Myocyte (in vitro differentiated cells): ENCODE results near the gene ZCCHC14. TPM values are rescaled to one million over a fixed set of nuclear protein-coding genes. Genes with fewer than 3 reads are reported as not detected.

Experiments
- DNase-seq: peaks from one replicate; pipeline ENCODE4 v3.0.0-alpha.2; 2012; ENCODE audit warnings: low read depth
- polyA plus RNA-seq: library from polyadenylated mRNA; unstranded; fragments of >200 nt; gene quantifications from one replicate; pipeline ENCODE4 v1.2.1, GENCODE V29; 2012; ENCODE audit warnings: missing spikeins
- total RNA-seq: library from RNA; depleted of rRNA; stranded (reverse); fragments of >200 nt; gene quantifications from 2 replicates; pipeline ENCODE4 v1.2.3, GENCODE V29; 2014

The ZCCHC14 gene
- total RNA-seq, result 7.9 and 11.8 TPM in 2 replicates
- polyA plus RNA-seq, result 10.9 TPM

DNA sequence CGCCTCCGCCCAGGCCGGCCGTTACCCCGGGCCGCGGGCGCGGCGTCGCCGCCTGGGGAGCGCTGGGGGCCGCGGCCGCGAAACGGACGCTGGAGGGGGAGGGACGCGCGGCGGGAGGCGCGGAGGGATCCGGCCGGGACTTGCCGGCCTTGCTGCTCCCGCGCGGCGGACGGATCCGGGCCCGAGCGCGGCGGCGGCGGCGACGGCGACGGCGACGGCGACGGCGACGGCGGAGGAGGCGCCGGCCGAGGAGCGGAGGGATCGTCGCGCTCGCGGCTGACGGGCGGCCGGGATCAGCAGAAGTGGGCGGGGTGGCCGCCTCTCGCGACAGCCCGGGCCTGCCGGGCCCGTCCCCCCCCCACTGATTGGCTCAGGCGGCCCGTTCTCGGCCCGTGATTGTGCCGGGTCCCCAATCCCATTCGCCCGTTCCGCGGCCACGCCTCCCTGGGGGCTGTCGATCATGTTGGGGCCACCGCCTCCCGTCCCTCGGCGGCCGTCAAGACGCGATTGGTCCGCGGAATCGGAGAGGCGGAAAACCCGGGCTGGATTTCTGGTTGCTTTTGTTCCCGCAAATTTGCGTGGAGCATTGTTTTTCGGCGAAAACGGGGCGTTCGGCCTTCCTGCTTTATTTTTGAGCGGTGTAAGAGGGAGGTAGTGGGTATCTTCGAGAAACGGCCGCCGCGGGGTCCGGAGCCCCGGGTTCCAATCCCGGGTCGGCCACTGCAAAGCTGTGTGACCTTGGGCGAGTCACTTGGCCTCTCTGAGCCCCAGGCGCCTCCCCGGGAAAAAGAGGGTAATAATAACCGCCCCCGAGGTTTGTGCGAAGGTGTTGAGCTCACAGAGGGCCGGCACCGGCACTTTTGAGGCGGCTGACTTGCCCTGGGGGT, at the start of gene ZCCHC14:
Gene ZCCHC14, minus strand, starts transcription at position 304 of the 887 bp plus-strand sequence. CDS start 786 bp downstream, outside the sequence.
- DNase-seq, result peak; percentile 99

DNA sequence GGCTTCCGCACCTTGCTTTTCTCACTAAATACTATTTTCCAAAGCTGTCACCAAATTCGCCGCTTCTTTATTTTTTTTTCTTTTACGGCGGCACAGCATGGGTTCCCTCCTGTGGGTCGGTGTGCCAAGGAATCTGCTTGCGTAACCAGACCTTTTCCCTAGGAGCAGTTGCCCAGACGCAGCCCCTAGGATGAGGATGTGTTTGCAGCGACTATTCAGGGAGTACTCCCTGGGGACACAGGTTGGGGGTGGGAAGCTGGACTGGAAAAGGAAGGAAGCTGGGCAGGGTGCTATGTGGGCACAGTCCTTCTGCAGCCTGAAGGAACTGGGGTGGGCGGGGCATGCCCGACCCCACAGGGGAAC, 49.0 kb upstream of the ZCCHC14 start:
- DNase-seq, result peak; percentile 9

DNA sequence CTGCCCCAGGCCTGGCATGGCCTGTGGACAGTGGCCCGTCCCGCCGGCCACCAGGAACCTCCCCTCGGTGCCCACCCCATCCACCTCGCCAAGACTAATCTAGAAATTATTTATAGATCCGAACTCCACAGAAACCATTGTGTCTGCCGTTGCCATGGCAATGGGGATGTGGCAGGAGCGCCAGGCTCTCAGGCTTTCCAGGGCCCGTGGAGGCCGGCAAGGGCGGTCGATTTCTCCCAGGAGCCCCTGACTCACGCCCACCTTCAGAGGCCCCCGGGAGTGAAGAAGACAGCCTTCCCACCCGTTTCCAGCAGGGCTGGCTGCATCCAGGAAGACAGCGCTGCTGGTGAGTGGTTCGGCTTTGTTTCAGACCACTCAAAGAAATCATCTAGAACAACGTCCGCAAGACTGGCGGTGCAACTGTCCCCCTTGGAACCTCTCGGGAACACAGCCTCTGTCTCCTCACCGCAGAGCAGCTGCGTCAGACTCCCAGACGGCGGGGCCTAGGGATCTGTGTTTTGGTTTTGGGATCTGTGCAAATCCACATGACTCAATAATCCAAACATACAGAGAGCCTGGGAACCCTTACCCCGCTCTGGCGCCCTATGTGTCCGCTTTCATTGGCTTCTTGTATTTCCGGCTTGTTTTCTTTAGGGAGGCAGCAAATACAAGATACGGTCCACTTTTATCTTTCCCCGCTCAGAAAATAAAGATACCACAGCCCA, 48.5 kb upstream of the ZCCHC14 start:
- peak; percentile 94 for DNase-seq

DNA sequence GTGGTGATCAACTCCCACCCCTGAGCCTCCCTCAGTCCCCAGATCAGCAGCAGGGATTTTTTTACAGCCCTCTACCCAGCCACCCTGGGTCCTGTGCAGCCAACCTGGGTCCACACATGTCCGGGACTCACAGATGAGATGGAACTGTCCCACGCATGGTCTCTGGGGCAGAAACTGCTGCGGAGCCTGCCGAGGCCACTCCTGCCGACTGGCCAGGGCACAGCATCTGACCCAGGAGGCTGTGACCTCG, 48.0 kb upstream of the ZCCHC14 start:
- no peak for DNase-seq

DNA sequence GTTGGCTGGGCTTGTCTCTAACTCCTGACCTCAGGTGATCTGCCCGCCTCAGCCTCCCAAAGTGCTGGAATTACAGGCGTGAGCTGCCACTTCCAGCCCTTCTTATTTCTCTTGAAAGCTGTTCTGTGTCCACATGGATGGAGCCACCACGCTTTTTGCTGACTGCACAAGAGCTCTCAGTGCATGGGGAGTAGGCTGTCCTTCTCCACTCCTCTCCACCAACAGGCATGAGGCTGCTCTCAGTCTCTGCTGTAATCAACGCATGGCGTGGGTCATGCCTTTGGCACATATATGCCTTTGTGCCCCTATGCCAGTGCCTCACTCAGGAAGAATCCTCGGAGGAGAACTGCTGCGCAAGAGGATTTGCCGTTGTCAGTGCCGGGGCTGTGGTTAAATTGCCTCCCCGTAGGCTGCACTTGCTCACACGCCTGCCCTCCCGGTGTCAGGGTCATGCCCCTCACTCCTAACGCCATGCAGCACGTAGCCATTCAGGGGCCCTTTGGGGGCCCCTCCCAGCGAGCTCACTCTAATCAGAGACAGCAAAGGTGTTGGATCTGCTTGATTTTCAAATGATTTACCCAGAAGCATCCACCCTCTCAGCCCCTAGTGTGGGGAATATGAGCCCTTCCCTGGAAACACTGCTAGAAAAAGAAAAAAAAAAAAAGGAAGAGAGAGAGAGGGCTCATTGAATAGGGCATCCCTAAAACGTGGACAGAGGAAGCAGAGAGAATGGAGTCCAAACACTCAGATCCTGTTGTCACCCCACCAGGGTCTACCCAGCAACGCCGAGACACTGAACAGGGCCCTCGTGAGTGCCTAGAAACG, 47.5 kb upstream of the ZCCHC14 start:
- DNase-seq, result peak; percentile 22

DNA sequence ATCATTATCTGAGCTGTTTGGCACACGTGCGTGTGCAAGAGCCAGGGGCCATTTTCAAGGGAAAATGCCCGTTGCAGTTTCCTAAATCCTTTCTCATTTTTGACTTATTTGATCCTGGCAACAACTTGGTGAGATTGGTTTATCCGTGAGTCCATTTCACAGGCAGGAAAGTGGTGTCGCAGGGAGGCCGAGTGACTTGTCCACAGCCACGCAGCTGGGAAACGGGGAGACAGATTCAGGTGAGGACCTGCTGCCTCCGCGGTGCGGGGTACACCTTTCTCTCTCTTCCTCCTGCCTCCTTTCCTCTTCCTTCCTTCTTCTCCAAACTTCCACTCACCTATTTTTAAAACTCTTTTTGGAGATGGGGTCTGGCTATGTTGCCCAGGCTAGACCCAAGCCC, 46.3 kb upstream of the ZCCHC14 start:
- DNase-seq, result no peak

DNA sequence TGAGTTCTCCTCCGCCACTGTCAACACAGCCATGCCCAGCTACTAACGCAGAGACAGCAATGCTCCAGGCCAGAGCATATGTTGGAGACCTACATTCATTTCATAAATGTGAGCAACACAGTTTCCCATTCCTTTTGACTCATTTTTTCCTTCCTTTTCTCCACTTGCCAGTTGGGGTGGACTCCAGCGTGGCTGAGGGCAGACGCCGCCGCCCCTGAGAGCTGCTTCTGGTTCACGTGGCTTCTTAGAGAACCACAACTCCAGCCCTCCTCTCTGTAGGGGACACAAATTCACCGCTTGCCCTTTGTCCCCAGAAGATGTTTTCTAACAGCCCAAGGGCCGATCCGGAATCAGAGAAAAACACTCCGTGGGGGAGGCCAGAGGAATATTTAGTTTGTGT, 45.8 kb upstream of the ZCCHC14 start:
- no peak for DNase-seq

DNA sequence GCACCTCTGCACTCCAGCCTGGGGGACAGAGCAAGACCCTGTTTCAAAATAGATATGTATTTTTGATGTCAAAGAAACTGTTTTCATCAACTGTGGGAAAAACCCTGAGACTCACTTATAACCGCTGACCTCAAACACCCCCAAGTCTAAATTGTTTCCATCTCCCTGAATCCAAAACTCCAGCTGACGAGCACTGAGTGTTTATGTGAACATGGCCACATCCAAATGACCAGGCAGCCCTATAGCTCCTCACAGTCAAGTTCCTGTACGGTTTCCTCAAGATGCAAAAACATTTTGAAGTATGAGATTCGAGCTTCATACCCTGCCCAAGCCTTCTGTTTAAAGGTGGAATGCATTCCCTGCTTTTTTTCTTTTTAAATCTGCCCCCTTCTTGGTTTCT, 45.3 kb upstream of the ZCCHC14 start:
- DNase-seq, result no peak

DNA sequence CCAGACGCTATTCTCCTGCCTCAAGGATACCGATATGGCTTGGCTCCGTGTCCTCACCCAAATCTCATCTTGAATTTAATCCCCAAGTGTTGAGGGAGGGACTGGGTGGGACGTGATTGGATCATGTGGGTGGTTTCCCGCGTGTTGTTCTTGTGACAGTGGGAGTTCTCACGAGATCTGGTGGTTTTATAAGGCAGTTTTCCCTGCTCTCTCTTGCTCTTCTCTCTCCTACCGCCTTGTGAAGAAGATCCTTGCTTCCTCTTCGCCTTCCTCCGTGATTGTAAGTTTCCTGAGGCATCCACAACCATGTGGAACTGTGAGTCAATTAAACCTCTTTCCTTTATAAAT, 43.9 kb upstream of the ZCCHC14 start:
- no peak for DNase-seq

DNA sequence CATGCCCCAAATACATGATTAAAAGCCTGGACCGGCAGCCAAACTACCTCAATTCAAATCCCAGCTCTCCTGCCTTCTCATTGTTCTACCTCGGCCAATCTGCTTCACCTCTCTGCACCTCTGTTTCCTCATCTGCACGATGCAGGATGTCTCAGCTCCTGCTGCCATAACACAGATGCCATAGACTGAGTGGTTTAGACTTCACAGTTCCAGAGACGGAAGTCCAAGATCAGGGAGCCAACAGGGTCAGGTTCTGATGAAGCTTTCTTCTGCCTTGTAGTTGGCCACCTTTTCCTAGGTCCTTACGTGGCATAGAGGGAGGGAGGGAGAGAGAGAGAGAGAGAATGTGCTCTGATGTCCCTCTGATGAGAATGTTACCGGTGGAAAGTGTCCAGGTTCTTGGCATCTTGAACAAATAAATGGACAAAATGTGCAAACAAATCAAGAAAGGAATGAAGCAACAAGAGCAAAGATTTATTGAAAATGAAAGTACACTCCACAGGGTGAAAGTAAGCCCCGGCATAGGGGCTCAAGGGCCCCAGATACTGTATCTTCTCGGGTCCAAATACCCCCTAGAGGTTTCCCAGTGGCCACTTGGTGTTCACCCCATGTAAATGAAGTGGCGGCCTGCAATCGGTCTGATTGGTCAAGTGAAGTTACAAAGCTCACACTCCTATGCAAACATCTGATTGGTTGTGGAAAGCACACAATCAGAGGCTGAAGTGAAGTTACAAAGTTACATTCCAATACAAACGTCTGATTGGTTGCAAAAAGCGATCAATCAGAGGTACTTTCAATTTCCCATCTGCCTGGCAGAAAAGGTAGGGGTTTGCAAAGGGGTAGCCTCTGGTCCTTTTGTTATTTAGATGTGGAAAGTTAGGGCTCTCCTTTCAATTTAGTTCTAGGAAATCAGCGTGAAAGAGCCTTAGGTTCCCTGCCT, 43.3 kb upstream of the ZCCHC14 start:
- no peak for DNase-seq

DNA sequence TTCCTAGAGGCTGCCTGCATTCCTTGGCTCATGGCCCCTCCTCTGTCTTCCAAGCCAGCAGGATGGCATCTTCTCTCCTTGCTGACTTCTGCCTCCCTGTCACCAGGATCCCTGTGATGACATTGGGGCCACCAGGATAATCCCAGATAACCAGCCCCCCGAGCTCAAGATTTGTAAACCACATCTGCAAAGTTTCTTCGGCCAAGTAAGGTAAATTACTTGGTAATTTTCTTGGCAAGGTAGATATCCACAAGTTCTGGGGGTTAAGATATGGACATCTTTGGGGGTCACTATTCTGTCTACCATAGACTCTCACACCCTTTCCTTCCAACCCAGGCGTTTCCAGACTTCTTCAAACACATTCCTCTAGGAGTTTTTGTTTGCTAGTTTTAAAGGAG, 42.6 kb upstream of the ZCCHC14 start:
- no peak for DNase-seq

DNA sequence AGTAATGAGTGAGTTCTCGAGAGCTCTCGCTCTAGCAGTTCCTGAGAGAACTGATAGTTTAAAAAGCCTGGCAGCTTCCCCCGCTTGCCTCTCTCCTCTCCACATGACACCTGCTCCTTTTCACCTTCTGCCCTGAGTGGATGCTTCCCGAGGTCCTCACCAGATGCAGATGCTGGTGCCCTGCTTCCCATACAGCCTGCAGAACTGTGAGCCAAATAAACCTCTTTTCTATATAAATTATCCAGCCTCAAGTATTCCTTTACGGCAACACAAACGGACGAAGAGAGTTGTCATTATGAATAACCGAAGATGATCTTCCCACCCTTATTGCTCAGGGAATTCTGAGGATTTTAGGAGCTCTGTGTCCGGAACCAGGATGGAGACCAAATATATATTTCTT, 41.9 kb upstream of the ZCCHC14 start:
- DNase-seq, result no peak

DNA sequence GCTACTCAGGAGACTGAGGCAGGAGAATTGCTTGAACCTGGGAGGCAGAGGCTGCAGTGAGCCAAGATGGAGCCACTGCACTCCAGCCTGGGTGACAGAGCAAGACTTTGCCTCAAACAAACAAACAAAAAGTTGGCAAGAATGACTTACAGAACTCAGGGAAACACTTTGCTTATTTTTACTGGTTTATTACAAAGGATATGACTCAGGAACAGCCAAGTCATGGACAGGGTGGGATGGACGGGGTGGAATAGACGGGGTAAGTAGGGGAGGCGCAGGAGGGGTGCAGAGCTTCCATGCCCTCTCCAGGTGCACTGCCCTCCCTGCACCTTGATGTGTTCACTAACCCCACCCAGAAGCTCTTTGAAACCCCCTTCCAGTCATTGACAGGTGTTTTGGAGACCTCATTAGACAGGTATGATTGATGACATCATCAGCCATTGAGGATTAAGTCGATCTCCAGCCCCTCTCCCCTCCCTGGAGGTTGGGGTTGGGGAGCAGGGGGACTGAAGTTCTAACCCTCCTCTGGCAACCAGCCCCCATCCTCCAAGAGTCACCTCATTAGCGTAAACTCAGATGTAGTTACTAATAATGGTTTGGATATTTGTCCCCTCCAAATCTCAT, 41.3 kb upstream of the ZCCHC14 start:
- no peak for DNase-seq

DNA sequence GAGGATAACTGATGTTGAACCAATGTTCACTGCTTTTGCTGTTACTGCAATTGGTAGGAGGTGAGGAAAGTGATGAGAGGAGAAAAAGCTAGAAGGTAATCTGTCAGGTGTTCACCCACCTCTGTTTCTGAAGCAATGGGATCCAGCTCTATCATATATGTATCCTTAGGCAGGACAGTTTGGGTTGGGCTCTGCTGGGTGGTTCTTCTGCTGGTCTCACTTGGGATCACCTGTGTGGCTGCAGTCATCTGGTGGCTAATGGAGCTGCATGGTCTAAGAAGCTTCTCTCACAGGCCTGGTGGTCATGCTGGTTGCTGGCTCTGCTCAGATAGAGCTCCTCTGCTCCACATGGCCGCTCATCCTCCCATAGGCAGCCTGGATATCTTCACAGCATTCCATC, 40.2 kb upstream of the ZCCHC14 start:
- DNase-seq, result no peak

DNA sequence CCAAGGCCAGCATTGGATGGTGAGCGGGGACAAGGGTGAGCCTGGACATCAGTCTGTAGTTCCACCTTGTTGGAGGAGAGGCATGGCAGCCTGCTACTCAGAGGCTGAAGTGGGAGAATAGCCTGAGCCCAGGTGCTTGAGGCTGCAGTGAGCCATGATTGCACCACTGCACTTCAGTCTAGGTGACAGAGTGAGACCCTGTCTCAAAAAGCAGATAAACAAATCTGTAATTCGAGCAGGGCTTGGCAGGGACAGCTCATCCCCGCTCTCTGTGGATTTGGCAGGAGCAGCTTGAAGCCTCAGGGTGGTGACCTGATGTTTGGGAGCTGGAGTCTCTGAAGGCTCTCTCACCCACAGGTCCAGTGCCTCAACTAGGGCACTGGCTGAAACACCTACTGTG, 38.6 kb upstream of the ZCCHC14 start:
- DNase-seq, result no peak

DNA sequence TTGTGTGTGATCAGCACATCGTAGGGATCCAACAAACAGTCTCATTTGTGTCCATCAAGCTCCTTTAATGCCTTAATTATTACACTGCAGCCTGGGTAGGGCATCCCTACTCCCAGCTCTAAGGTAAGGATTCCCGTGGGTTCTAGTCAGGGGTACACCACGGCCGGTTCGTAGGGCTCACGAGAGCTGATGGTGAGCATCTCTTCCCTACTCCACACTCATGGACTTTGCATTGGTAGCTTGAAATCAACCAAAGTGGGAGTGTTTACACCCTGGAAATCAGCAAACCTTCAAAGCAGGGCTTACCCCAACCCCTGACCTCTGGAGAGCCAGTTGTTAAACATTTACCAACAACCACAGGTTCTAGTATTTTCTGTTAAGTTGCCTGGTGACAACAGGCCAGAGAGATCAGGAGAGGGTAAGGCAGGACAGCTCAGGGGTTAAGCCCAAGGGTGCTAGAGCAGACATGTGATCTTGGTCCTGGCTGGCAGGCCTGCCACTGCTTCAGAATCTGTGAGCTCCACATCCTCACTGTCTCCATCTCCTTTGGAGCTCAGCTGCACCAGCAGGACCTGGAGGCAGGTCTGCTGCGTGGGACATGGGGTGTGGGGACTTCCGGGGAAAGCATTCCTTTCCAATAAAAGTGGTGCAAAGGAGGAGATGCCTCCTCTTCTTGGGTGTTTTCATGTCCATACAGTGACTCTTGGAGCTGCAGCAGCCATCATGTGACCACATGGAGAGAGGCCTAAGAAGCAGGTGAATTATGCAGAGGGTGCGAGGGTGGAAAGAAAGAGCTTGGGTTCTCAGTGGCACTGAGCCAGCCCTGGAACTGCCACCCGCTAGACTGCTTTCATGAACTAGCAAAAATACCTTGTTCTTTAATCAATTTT, 36.1 kb upstream of the ZCCHC14 start:
- DNase-seq, result no peak

DNA sequence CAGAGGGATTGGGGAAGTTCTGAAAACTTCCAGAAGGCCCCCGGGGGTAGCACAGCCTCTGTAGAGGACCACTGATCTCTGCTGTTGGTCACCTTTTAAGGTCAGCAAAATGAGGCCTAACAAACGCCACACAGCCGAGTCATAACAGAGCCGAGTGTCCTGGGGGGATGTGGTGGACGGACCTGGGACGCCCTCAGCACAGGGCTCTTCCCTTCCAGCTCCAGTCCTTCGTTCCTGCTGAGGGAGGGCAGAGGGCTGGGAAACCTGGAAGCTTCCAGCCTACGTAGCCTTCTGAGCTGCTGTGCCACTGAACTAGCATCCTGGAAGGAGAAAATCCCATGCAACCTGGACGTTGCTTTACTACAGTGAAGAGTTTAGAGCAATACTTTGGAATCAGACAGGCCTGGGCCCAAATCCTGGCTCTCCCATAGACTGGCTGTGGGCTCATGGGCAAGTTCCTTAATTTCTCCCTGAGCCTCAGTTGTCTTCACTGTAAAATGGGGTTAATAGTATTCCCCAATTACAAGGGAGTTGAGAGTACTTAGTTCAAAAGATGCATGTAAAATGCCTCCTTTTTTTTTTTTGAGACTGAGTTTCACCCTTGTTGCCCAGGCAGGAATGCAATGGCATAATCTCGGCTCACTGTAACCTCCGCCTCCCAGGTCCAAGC, 34.4 kb upstream of the ZCCHC14 start:
- DNase-seq, result no peak

DNA sequence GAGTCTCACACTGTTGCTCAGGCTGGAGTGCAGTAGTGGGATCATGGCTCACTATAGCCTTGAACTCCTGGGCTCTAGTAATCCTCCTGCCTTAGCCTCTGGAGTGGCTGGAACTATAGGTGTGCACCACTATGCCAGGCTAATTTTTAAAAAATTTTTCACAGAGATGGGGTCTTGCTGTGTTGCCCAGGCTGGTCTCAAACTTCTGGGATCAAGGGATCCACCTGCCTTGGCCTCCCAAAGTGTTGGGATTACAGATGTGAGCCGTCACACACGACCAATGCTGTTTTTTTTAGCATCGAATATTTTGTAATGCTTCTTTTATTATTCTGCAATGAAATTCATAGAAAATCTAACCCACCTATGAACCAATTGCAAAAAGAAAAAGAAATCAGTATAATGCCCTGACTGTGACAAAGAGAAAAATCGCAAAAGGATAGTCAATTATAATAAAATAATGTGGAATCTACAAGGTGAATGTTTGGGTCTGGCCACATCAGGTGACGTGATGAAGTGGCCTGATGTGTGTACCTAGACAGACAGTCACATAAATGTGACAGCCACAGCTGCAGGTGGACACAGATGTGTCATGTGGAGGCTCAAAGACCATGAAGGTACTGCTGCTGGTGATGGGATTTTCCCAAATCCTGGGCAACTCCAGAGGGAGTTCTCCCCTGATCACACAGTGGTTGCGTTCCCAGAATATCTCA, 33.6 kb upstream of the ZCCHC14 start:
- no peak for DNase-seq
